GM23338 (cell line): ENCODE results near the gene SIGLEC9. TPM values are rescaled to one million over a fixed set of nuclear protein-coding genes. Genes with fewer than 3 reads are reported as not detected.

Experiments
- ATAC-seq: fragments of 200-7000 bp; cut with Tn5 transposase; 3 replicates; pipeline ENCODE4 v1.9.1; 2020
- DNase-seq: peaks from one replicate; pipeline ENCODE4 v3.0.0-alpha.2; 2015; ENCODE audit warnings: low spot score
- H2AFZ ChIP-seq: fragments of 200-600 bp; sonication (generic); 2 replicates; pipeline ENCODE4 v1.8.0; 2016; ENCODE audit warnings: antibody characterized with exemption, mild to moderate bottlenecking, moderate library complexity
- H3F3A ChIP-seq: fragments of 200-600 bp; sonication (generic); replicated peaks from 2 replicates; pipeline ENCODE4 v1.8.0; 2017; ENCODE audit warnings: antibody characterized with exemption, mixed run types, low read depth
- H3K27ac ChIP-seq: fragments of 200-600 bp; sonication (generic); 2 replicates; pipeline ENCODE4 v1.6.1; 2016; ENCODE audit warnings: low read depth
- H3K27me3 ChIP-seq: fragments of 200-600 bp; sonication (generic); 2 replicates; pipeline ENCODE4 v1.8.0; 2016; ENCODE audit warnings: mild to moderate bottlenecking, mixed run types, moderate library complexity; ENCODE audit not compliant: insufficient read depth
- H3K36me3 ChIP-seq: fragments of 200-600 bp; sonication (generic); 2 replicates; pipeline ENCODE4 v1.8.0; 2016; ENCODE audit warnings: mild to moderate bottlenecking; ENCODE audit not compliant: insufficient read depth
- H3K4me1 ChIP-seq: fragments of 200-600 bp; sonication (generic); 2 replicates; pipeline ENCODE4 v1.8.0; 2016; ENCODE audit warnings: mild to moderate bottlenecking, moderate library complexity; ENCODE audit not compliant: insufficient read depth
- H3K4me2 ChIP-seq: fragments of 200-600 bp; sonication (generic); 2 replicates; pipeline ENCODE4 v1.7.1; 2017; ENCODE audit warnings: mixed run types
- H3K4me3 ChIP-seq: fragments of 200-600 bp; sonication (generic); 2 replicates; pipeline ENCODE4 v1.6.1; 2016; ENCODE audit warnings: mixed run types
- H3K79me2 ChIP-seq: fragments of 200-600 bp; sonication (generic); replicated peaks from 2 replicates; pipeline ENCODE4 v1.8.0; 2017; ENCODE audit warnings: mild to moderate bottlenecking; ENCODE audit not compliant: insufficient read depth
- H3K9me2 ChIP-seq: fragments of 200-600 bp; sonication (generic); 2 replicates; pipeline ENCODE4 v1.8.0; 2017; ENCODE audit not compliant: insufficient read depth
- H4K20me1 ChIP-seq: fragments of 200-600 bp; sonication (generic); replicated peaks from 2 replicates; pipeline ENCODE4 v1.8.0; 2017; ENCODE audit warnings: mild to moderate bottlenecking; ENCODE audit not compliant: insufficient read depth
- H3K27ac Mint-ChIP-seq: 2 replicates; pipeline ENCODE4 v1.8.0; 2020; ENCODE audit warnings: inconsistent platforms, mild to moderate bottlenecking, moderate library complexity, mixed read lengths
- H3K27me3 Mint-ChIP-seq: 3 replicates; pipeline ENCODE4 v1.8.0; 2022; ENCODE audit warnings: low read depth, mild to moderate bottlenecking, moderate library complexity, mixed read lengths, inconsistent platforms; ENCODE audit not compliant: insufficient read depth, poor library complexity
- H3K36me3 Mint-ChIP-seq: 3 replicates; pipeline ENCODE4 v1.8.0; 2021; ENCODE audit warnings: low read depth, mild to moderate bottlenecking, inconsistent platforms, moderate library complexity, mixed read lengths
- H3K4me1 Mint-ChIP-seq: 3 replicates; pipeline ENCODE4 v1.8.0; 2020; ENCODE audit warnings: mild to moderate bottlenecking, inconsistent platforms, mixed read lengths
- H3K4me3 Mint-ChIP-seq: 3 replicates; pipeline ENCODE4 v1.8.0; 2021; ENCODE audit warnings: moderate library complexity, mild to moderate bottlenecking, inconsistent platforms, mixed read lengths
- H3K9me3 Mint-ChIP-seq: 3 replicates; pipeline ENCODE4 v1.8.0; 2020; ENCODE audit warnings: moderate library complexity, mild to moderate bottlenecking, inconsistent platforms, mixed read lengths
- CREB1 ChIP-seq: fragments of 250-450 bp; sonication (Bioruptor Pico); IDR thresholded peaks from 2 replicates; pipeline ENCODE4 v1.5.0; 2020; ENCODE audit warnings: low read depth, mild to moderate bottlenecking, moderate library complexity
- CTCF ChIP-seq, 2 experiments: fragments of 200-600 bp in 1 of 2; sonication (generic) in 1 of 2; conservative IDR thresholded peaks; 2 replicates each; pipeline versions ENCODE4 v1.5.1 to v1.6.1; 2016 to 2017; ENCODE audit warnings: antibody characterized with exemption in 2 of 2, low read depth in 2 of 2, mild to moderate bottlenecking in 2 of 2, moderate library complexity in 1 of 2
- EZH2phosphoT487 ChIP-seq: fragments of 200-600 bp; sonication (generic); IDR thresholded peaks from one replicate; pipeline ENCODE4 v1.8.1; 2018; ENCODE audit warnings: antibody characterized with exemption; ENCODE audit not compliant: unreplicated experiment
- JUNB ChIP-seq: IDR thresholded peaks from one replicate; pipeline ENCODE4 v1.6.1; 2016; ENCODE audit warnings: antibody characterized with exemption; ENCODE audit not compliant: unreplicated experiment
- NANOG ChIP-seq: IDR thresholded peaks from 2 replicates; pipeline ENCODE4 v1.6.1; 2016; ENCODE audit warnings: antibody characterized with exemption, borderline replicate concordance
- POLR2AphosphoS5 ChIP-seq: IDR thresholded peaks from 2 replicates; pipeline ENCODE4 v1.6.1; 2016; ENCODE audit warnings: antibody characterized with exemption, low read depth
- REST ChIP-seq: IDR thresholded peaks from one replicate; pipeline ENCODE4 v1.6.1; 2018; ENCODE audit warnings: antibody characterized with exemption; ENCODE audit not compliant: unreplicated experiment
- STAT1 ChIP-seq: IDR thresholded peaks from one replicate; pipeline ENCODE4 v1.6.1; 2016; ENCODE audit warnings: antibody characterized with exemption; ENCODE audit not compliant: unreplicated experiment
- ZNF114 ChIP-seq: fragments of 250-450 bp; sonication (Bioruptor Pico); IDR thresholded peaks from 2 replicates; pipeline ENCODE4 v1.5.0; 2020; ENCODE audit warnings: mild to moderate bottlenecking, moderate library complexity
- ZNF331 ChIP-seq: fragments of 250-450 bp; sonication (Bioruptor Pico); IDR thresholded peaks from 2 replicates; pipeline ENCODE4 v1.5.0; 2020; ENCODE audit warnings: low read depth, mild to moderate bottlenecking, moderate library complexity
- ZNF462 ChIP-seq: fragments of 250-450 bp; sonication (Bioruptor Pico); IDR thresholded peaks from 2 replicates; pipeline ENCODE4 v1.5.0; 2020; ENCODE audit warnings: mild to moderate bottlenecking, moderate library complexity
- polyA plus RNA-seq: library from polyadenylated mRNA; unstranded; fragments of >200 nt; fragmentation: Nextera tagmentation; extraction: Ambion mirVana; gene quantifications from 2 replicates; pipeline ENCODE4 v1.2.1, GENCODE V29; 2016
- total RNA-seq: library from RNA; depleted of rRNA; stranded (reverse); fragments of >200 nt; shearing (Covaris generic); gene quantifications from 2 replicates; pipeline ENCODE4 v1.2.3, GENCODE V29; 2014

The SIGLEC9 gene
- total and polyA plus RNA-seq, 2 experiments from 2014 or later = not detected

- H3K4me3 ChIP-seq = no peak overlapping the region
- Mint-ChIP-seq H3K9me3 (no peaks in the 10 kb centered on the region; the same call in 1 of the 3 replicates), H3K36me3 (no peaks in the 10 kb centered on the region; the same call in 2 of the 3 replicates), H3K27me3 (peaks cover 20% of the 10 kb centered on the region), H3K4me1 (peaks cover 4% of the 10 kb centered on the region; the same call in 2 of the 3 replicates), H3K4me3 (no peak overlapping the region), H3K27ac (no peak overlapping the region)
- no peaks in the 10 kb centered on the region for H3K27me3 ChIP-seq
- H3F3A ChIP-seq = no peaks in the 10 kb centered on the region
- H3K9me2 ChIP-seq = no peaks in the 10 kb centered on the region
- DNase-seq (no peak), ATAC-seq (no peak)
- no peaks in the 10 kb centered on the region for H3K79me2 ChIP-seq
- H3K36me3 ChIP-seq = no peaks in the 10 kb centered on the region
- TF ChIP-seq NANOG (no peak), ZNF462 (CRISPR knock-in tag) (no peak), POLR2AphosphoS5 (no peak), ZNF331 (CRISPR knock-in tag) (no peak), EZH2phosphoT487 (no peak)
- H4K20me1 ChIP-seq = no peaks in the 10 kb centered on the region
- no peaks in the 10 kb centered on the region for H3K4me1 ChIP-seq
- 0 out of 2 replicates have a peak overlapping the region, but pooled peaks have one; percentile 59 for H2AFZ ChIP-seq
- no peak overlapping the region for H3K4me2 ChIP-seq
- no peak overlapping the region for H3K27ac ChIP-seq
These were observed 904 bp upstream of the SIGLEC9 start for GRCh38 chr19:51123802-51124201.

GRCh38 chr19:51124216-51124615 lies 490 bp upstream of the SIGLEC9 start:
- H3K79me2 ChIP-seq = no peaks in the 10 kb centered on the region
- Mint-ChIP-seq H3K4me1 (peaks cover under 1% of the 10 kb centered on the region; the same call in 2 of the 3 replicates), H3K27ac (no peak overlapping the region), H3K9me3 (no peaks in the 10 kb centered on the region; the same call in 1 of the 3 replicates), H3K36me3 (no peaks in the 10 kb centered on the region; the same call in 2 of the 3 replicates), H3K4me3 (no peak overlapping the region), H3K27me3 (peaks cover 20% of the 10 kb centered on the region)
- no peaks in the 10 kb centered on the region for H3K9me2 ChIP-seq
- H4K20me1 ChIP-seq = no peaks in the 10 kb centered on the region
- no peak overlapping the region for H2AFZ ChIP-seq
- H3F3A ChIP-seq = no peaks in the 10 kb centered on the region
- no peak overlapping the region for H3K4me3 ChIP-seq
- ATAC-seq (no peak), DNase-seq (no peak)
- H3K36me3 ChIP-seq = no peaks in the 10 kb centered on the region
- H3K27me3 ChIP-seq = no peaks in the 10 kb centered on the region
- no peak overlapping the region for H3K4me2 ChIP-seq
- H3K4me1 ChIP-seq = no peaks in the 10 kb centered on the region
- H3K27ac ChIP-seq = no peak overlapping the region
- no peak for TF ChIP-seq REST
- TF ChIP-seq JUNB = no peak
- TF ChIP-seq CTCF (conservative IDR thresholded peaks at IDR 0.05; ENCODE audit: low read depth in 2 of 2) = no peak
- no peak for TF ChIP-seq ZNF114
- no peak for TF ChIP-seq ZNF331 (CRISPR knock-in tag)
- TF ChIP-seq CREB1 (CRISPR knock-in tag) = no peak
- no peak for TF ChIP-seq STAT1
- no peak for TF ChIP-seq NANOG
